Fibroblast of mammary gland (primary cell): ENCODE results near the gene SPRED3.

Experiments used
- DNase-seq: peaks from one replicate; pipeline ENCODE4 v3.0.0-alpha.2; 2010; ENCODE audit warnings: low read depth
- H3K4me3 ChIP-seq: 2 replicates; pipeline ENCODE4 v1.5.1; 2011; ENCODE audit warnings: low read depth, mild to moderate bottlenecking, low read length, moderate library complexity; ENCODE audit not compliant: control insufficient read depth
- TF ChIP-seq, protein P1 (sequence below): conservative IDR thresholded peaks from 2 replicates; pipeline ENCODE4 v1.5.1; 2011; ENCODE audit warnings: low read depth, low read length, inconsistent platforms; ENCODE audit not compliant: control insufficient read depth, insufficient read depth

SPRED3 gene

DNA sequence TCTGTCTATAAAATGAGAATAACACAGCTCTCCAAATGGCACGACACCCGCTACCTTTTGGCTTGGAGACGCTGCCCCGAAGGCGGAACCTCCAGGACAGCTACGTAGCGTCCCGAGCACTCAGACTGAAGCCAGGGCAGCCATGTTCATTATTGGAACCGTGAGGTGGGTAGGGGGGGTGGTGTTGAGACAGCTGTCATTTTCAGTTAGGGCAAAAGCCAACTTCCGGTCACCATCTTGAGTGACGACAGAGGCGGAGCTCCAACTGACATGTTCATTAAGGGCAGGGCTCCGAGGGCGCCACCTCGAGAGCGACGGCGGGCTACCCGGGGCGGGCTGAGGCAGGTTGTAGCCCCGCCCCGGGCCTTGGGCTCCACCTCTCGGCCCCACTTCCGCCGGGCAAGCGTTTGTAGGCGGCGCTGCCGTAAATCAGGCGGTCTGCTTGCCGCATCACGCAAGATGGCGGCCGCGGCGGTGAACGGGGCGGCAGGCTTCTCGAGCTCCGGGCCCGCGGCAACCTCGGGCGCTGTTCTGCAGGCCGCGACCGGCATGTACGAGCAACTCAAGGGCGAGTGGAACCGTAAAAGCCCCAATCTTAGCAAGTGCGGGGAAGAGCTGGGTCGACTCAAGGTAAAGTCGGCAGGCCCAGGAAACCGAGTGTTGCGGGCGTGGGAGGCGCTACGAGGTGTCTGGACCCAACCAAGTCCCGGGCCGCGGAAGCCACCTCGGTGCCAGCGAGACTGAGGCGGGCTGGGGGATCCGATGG is 14.0 kb upstream of the SPRED3 start, which contains the start of gene PSMD8:
Gene PSMD8 (plus strand): TSS at position 240 of the 766 bp plus-strand sequence. CDS start 31 bp downstream, at position 271.
- peak; percentile 96 for DNase-seq
- peak within 1 kb of the TSS; percentile 75 for H3K4me3 ChIP-seq

DNA sequence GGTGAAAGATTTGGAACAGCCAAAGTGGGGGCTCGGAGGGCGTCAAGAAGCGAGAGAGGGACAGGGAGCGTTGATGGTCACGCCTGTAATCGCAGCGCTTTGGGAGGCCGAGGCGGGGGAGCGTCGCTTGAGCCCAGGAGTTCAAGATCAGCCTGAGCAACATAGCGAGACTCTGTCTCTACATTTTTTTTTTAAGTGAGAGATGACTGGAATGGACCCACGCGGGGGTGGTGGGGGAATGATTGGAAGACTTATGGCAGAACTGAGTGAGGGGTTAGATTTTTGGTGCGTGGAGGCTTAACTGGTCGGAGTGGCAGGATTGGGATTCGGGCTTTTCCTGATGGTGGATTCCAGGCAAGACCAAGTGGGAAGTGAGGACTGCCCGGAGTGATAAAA is 13.4 kb upstream of the SPRED3 start:
- no peak for DNase-seq
- TF ChIP-seq, protein P1, sequence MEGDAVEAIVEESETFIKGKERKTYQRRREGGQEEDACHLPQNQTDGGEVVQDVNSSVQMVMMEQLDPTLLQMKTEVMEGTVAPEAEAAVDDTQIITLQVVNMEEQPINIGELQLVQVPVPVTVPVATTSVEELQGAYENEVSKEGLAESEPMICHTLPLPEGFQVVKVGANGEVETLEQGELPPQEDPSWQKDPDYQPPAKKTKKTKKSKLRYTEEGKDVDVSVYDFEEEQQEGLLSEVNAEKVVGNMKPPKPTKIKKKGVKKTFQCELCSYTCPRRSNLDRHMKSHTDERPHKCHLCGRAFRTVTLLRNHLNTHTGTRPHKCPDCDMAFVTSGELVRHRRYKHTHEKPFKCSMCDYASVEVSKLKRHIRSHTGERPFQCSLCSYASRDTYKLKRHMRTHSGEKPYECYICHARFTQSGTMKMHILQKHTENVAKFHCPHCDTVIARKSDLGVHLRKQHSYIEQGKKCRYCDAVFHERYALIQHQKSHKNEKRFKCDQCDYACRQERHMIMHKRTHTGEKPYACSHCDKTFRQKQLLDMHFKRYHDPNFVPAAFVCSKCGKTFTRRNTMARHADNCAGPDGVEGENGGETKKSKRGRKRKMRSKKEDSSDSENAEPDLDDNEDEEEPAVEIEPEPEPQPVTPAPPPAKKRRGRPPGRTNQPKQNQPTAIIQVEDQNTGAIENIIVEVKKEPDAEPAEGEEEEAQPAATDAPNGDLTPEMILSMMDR: no peak
- peak overlapping the region; percentile 75 for H3K4me3 ChIP-seq

More for the DNA sequence above, 14.0 kb upstream of the SPRED3 start, which contains the start of gene PSMD8:
- TF ChIP-seq, protein P1: no peak

DNA sequence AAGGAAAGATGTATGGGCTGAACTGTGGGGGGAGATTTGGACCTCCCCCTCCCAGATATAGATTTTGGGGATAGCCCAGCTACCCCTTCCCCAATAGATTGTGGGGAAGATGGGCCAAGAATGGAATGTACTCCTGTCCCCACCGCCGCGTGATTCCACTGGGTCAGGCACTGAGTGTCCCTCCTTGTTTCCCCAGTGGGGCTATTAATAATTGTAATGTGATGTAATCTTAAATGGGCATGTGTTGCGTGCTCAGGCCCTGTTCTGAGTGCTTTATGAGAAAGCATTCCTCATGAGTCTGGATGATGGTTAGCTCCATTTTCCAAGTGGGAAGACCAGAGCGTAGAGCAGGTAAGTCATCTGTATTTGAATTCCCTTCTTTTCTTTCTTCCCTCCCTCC is 12.7 kb upstream of the SPRED3 start:
- DNase-seq: peak; percentile 48

DNA sequence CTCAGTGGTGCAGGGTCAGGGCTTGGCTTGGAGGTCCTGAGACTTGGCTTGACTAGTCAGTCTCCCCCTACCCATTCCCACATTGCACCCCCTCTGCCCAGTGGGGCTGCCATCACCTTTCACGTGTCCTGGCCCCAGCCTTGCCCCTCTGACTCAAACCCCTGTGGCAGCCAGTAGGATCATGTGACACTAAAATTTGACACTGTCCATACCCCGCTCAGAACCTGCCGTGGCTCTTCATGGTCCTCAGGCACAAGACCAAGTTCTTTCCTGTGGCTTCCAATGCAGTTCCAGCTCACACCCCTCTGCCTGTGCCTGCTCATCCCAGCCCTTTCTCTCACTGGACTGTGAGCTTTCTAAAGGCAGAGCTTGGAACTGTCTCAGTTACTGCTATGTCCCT is 11.9 kb upstream of the SPRED3 start:
- TF ChIP-seq, protein P1: no peak
- H3K4me3 ChIP-seq: no peak overlapping the region
- no peak for DNase-seq

More for the DNA sequence above, 12.7 kb upstream of the SPRED3 start:
- TF ChIP-seq, protein P1: no peak
- H3K4me3 ChIP-seq: peak overlapping the region; percentile 75

DNA sequence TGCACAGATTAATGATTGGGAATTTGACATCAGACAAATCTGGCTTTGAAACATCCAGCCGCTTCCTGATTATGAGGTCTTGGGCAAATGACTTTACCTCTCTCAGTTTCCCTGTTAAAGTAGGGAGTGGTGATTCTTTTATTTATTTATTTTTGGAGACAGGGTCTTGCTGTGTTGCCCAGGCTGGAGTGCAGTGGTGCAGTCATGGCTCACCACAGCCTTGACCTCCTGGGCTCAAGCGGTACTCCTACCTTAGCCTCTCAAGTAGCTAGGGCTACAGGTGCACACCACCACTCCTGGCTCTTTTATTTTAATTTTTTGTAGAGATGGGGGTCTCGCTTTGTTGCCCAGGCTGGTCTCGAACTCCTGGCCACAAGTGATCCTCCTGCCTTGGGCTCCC is 11.4 kb upstream of the SPRED3 start:
- H3K4me3 ChIP-seq: no peak overlapping the region
- TF ChIP-seq, protein P1: no peak
- DNase-seq: no peak

DNA sequence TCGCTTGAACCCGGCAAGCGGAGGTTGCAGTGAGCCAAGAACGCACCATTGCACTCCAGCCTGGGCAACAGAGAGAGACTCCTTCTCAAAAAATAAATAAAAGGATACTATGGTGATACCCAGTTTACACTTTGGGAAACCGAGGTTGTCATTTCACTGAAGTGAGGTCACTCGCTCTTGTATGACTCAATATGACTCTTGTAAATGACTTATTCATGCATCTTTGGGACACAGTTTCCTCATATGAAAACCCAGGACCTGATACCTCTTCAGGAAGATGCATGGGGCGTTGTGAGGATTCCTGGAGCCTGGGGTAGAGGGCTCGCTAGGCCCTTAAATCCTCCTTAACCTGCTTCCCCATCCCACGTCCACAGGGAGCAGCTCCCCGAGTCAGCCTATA is 9.6 kb upstream of the SPRED3 start:
- TF ChIP-seq, protein P1: no peak
- DNase-seq: peak; percentile 33
- H3K4me3 ChIP-seq: no peak overlapping the region
